HCT116 (cell line): ENCODE results near the gene NDUFS7. TPM values are rescaled to one million over a fixed set of nuclear protein-coding genes. Genes with fewer than 3 reads are reported as not detected.

Source experiments
- ATAC-seq: fragments of 200-7000 bp; cut with Tn5 transposase; 2 replicates; pipeline ENCODE4 v1.9.1; 2020; ENCODE audit warnings: mild to moderate bottlenecking, moderate library complexity
- BruUV-seq: library from RNA; stranded (reverse); fragments of 400-500 nt; replicated peaks from 2 replicates; lab custom pipeline; 2021; lab: Mats Ljungman, UMichigan
- CTCF ChIA-PET: fragments of 300-600 bp; sonication (Branson Sonifier 250); formaldehyde crosslinking; loops from one replicate; lab custom pipeline; 2021; ENCODE audit warnings: antibody characterized with exemption; lab: Charles Lee
- POLR2A ChIA-PET: fragments of 300-600, 350-600 bp; sonication (Branson Sonifier 250); formaldehyde crosslinking; loops from one replicate; lab custom pipeline; 2021; ENCODE audit warnings: antibody characterized with exemption; lab: Charles Lee
- RAD21 ChIA-PET, 2 experiments: fragments of 300-600 bp; sonication (Branson Sonifier 250); formaldehyde crosslinking; loops; one replicate each; lab custom pipeline; 2023; ENCODE audit warnings: low total read pairs in 2 of 2; ENCODE audit not compliant: uncharacterized antibody in 2 of 2, unreplicated experiment in 2 of 2, low non-redundant PET in 1 of 2; lab: Charles Lee
- DNase-seq: peaks from one replicate; pipeline ENCODE4 v3.0.0-alpha.2; 2010; ENCODE audit warnings: low read depth, low spot score
- H2AFZ ChIP-seq: fragments of 200-600 bp; shearing (Covaris generic), sonication (generic); 2 replicates; pipeline ENCODE4 v1.6.1; 2017; ENCODE audit warnings: low read depth, mixed run types, mixed read lengths, antibody characterized with exemption, low read length; ENCODE audit not compliant: poor library complexity, severe bottlenecking
- H3K27ac ChIP-seq: 2 replicates; pipeline ENCODE4 v1.5.1; 2012; ENCODE audit warnings: low read depth, low read length
- H3K27me3 ChIP-seq: fragments of 200-600 bp; sonication (generic); 2 replicates; pipeline ENCODE4 v1.6.1; 2016; ENCODE audit warnings: mixed run types, low read length, mixed read lengths; ENCODE audit not compliant: insufficient read depth
- H3K36me3 ChIP-seq, 2 experiments: fragments of 200-500 bp in 1 of 2; fragments of 200-600 bp in 1 of 2; sonication (Bioruptor generic) in 1 of 2; sonication (generic) in 1 of 2; 2 replicates each; pipeline versions ENCODE4 v1.5.1 to v1.6.1; 2014 to 2016; ENCODE audit warnings: low read length in 2 of 2, inconsistent platforms in 1 of 2, mixed read lengths in 1 of 2, mixed run types in 1 of 2; ENCODE audit not compliant: insufficient read depth in 2 of 2, control insufficient read depth in 1 of 2
- H3K4me1 ChIP-seq, 2 experiments: fragments of 200-600 bp in 1 of 2; sonication (generic) in 1 of 2; 2 replicates each; pipeline versions ENCODE4 v1.5.1 to v1.6.1; 2012 to 2017; ENCODE audit warnings: low read length in 2 of 2, inconsistent platforms in 1 of 2, mild to moderate bottlenecking in 1 of 2, mixed read lengths in 1 of 2, mixed run types in 1 of 2, moderate library complexity in 1 of 2; ENCODE audit not compliant: insufficient read depth in 2 of 2, control insufficient read depth in 1 of 2
- H3K4me2 ChIP-seq: fragments of 200-600 bp; sonication (generic); 2 replicates; pipeline ENCODE4 v1.6.1; 2017; ENCODE audit warnings: mixed run types, low read length, mixed read lengths
- H3K4me3 ChIP-seq, 2 experiments: fragments of 200-600 bp in 1 of 2; sonication (generic) in 1 of 2; replicated peaks in 1 of 2; 2 replicates each; pipeline ENCODE4 v1.5.1; 2011 to 2016; ENCODE audit warnings: low read length in 2 of 2, control low read depth in 1 of 2, low read depth in 1 of 2, mild to moderate bottlenecking in 1 of 2, mixed read lengths in 1 of 2, mixed run types in 1 of 2
- H3K79me2 ChIP-seq: fragments of 200-600 bp; sonication (generic); 2 replicates; pipeline ENCODE4 v1.6.1; 2017; ENCODE audit warnings: mild to moderate bottlenecking, mixed run types, low read length, moderate library complexity, mixed read lengths; ENCODE audit not compliant: insufficient read depth
- H3K9ac ChIP-seq: fragments of 200-600 bp; sonication (generic); 2 replicates; pipeline ENCODE4 v1.6.1; 2016; ENCODE audit warnings: low read length, mixed read lengths
- H3K9me2 ChIP-seq: fragments of 200-600 bp; sonication (generic), shearing (Covaris generic); 2 replicates; pipeline ENCODE4 v1.6.1; 2017; ENCODE audit warnings: mixed run types, mild to moderate bottlenecking, moderate library complexity; ENCODE audit not compliant: insufficient read depth
- H3K9me3 ChIP-seq, 2 experiments: fragments of 200-500 bp in 1 of 2; fragments of 200-600 bp in 1 of 2; sonication (Bioruptor generic) in 1 of 2; sonication (generic) in 1 of 2; 2 replicates each; pipeline ENCODE4 v1.6.1; 2014 to 2017; ENCODE audit warnings: low read length in 2 of 2, mixed read lengths in 2 of 2, inconsistent platforms in 1 of 2, low read depth in 1 of 2, mild to moderate bottlenecking in 1 of 2, mixed run types in 1 of 2, moderate library complexity in 1 of 2; ENCODE audit not compliant: control insufficient read depth in 1 of 2, insufficient read depth in 1 of 2
- H4K20me1 ChIP-seq: fragments of 200-600 bp; sonication (generic), shearing (Covaris generic); 2 replicates; pipeline ENCODE4 v1.6.1; 2017; ENCODE audit warnings: mixed run types, mild to moderate bottlenecking, moderate library complexity; ENCODE audit not compliant: insufficient read depth
- CBX3 ChIP-seq: IDR thresholded peaks from 2 replicates; pipeline ENCODE4 v1.6.1; 2012; ENCODE audit warnings: low read depth
- CEBPB ChIP-seq: IDR thresholded peaks from 2 replicates; pipeline ENCODE4 v1.6.1; 2012; ENCODE audit warnings: low read depth
- EZH2 ChIP-seq: fragments of 200-600 bp; sonication (generic); IDR thresholded peaks from 2 replicates; pipeline ENCODE4 v1.6.1; 2017; ENCODE audit warnings: antibody characterized with exemption, mixed run types
- EZH2phosphoT487 ChIP-seq: fragments of 200-600 bp; IDR thresholded peaks from 2 replicates; pipeline ENCODE4 v1.6.1; 2018; ENCODE audit warnings: antibody characterized with exemption, borderline replicate concordance
- FOSL1 ChIP-seq: IDR thresholded peaks from 2 replicates; pipeline ENCODE4 v1.6.1; 2012; ENCODE audit warnings: low read depth
- POLR2A ChIP-seq: IDR thresholded peaks from 2 replicates; pipeline ENCODE4 v1.7.0; 2011; ENCODE audit warnings: borderline replicate concordance; ENCODE audit not compliant: insufficient read depth, insufficient read length; ENCODE audit errors: extremely low read depth
- POLR2AphosphoS5 ChIP-seq: IDR thresholded peaks from 2 replicates; pipeline ENCODE4 v1.6.1; 2011; ENCODE audit warnings: mild to moderate bottlenecking, low read depth, low read length, moderate library complexity
- SIN3A ChIP-seq: IDR thresholded peaks from 2 replicates; pipeline ENCODE4 v1.6.1; 2012; ENCODE audit warnings: low read depth
- SRF ChIP-seq: IDR thresholded peaks from 2 replicates; pipeline ENCODE4 v1.6.1; 2012; ENCODE audit warnings: low read depth
- TCF7L2 ChIP-seq: IDR thresholded peaks from 2 replicates; pipeline ENCODE4 v1.7.0; 2011; ENCODE audit warnings: borderline replicate concordance, inconsistent platforms; ENCODE audit not compliant: insufficient read depth, insufficient read length; ENCODE audit errors: extremely low read depth
- YY1 ChIP-seq: IDR thresholded peaks from 2 replicates; pipeline ENCODE4 v1.6.1; 2011; ENCODE audit warnings: low read length, low read depth, moderate library complexity, mild to moderate bottlenecking; ENCODE audit not compliant: insufficient replicate concordance; ENCODE audit errors: extremely low read depth
- ZFX ChIP-seq: fragments of 450-650 bp; IDR thresholded peaks from 2 replicates; pipeline ENCODE4 v1.6.1; 2017
- intact Hi-C: fragments of 100-400 bp; cut with micrococcal nuclease; formaldehyde crosslinking; loops from 2 replicates; pipeline ENCODE4 v1.10.0; 2022
- total RNA-seq: library from RNA; stranded (reverse); gene quantifications from one replicate; pipeline ENCODE4 v1.2.1, GENCODE V29; 2021; ENCODE audit not compliant: unreplicated experiment
- TF ChIP-seq, protein P1 (sequence below): IDR thresholded peaks from 2 replicates; pipeline ENCODE4 v1.6.1; 2012
- TF ChIP-seq, protein P2 (sequence below): IDR thresholded peaks from 2 replicates; pipeline ENCODE4 v1.6.1; 2012
- TF ChIP-seq, protein P3 (sequence below): IDR thresholded peaks from 2 replicates; pipeline ENCODE4 v1.6.1; 2012; ENCODE audit warnings: low read depth

Gene NDUFS7
- total RNA-seq, 1 experiment from 2014 or later: 114 TPM

DNA sequence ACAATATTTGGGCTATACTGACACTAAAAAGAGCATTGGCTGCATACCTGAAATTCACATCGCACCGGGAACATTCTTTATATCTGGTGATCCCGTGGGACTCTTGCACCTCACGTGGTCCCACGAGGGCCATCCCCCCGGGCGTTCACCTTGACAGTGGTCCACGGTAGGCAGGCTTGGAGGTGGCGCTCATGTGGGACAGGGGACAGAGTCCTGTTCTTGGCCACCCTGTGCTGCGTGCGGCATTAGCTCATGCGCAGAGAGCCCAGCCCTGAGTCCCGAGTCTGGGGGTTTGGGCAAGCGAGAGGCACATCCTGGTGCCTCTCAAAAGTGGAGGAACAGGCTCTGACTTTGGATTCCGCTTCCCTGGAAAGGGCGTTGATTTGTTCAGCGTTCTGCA lies 10.1 kb downstream of the NDUFS7 start:
- Histone ChIP-seq H3K4me1 (peaks cover 2 to 18% of the 10 kb centered on the region in 2 experiments; a peak in 2 of 4 replicates), H3K9me2 (no peaks in the 10 kb centered on the region), H3K9ac (no peak overlapping the region), H3K9me3 (no peaks in the 10 kb centered on the region), H3K36me3 (peaks cover 2 to 11% of the 10 kb centered on the region in 2 experiments; a peak in 3 of 4 replicates), H3K4me2 (no peak overlapping the region), H2AFZ (no peak overlapping the region), H3K79me2 (no peaks in the 10 kb centered on the region), H3K4me3 (no peak overlapping the region), H3K27me3 (no peaks in the 10 kb centered on the region), H3K27ac (no peak overlapping the region), H4K20me1 (no peaks in the 10 kb centered on the region)
- TF ChIP-seq FOSL1 (no peak), EZH2 (no peak), EZH2phosphoT487 (no peak), POLR2A (no peak), CBX3 (no peak), SIN3A (no peak), ZFX (no peak), POLR2AphosphoS5 (no peak), CEBPB (no peak), SRF (no peak), TCF7L2 (no peak), YY1 (no peak)
- TF ChIP-seq, protein P1, sequence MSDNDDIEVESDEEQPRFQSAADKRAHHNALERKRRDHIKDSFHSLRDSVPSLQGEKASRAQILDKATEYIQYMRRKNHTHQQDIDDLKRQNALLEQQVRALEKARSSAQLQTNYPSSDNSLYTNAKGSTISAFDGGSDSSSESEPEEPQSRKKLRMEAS: no peak
- TF ChIP-seq, protein P2, sequence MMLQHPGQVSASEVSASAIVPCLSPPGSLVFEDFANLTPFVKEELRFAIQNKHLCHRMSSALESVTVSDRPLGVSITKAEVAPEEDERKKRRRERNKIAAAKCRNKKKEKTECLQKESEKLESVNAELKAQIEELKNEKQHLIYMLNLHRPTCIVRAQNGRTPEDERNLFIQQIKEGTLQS: no peak
- TF ChIP-seq, protein P3, sequence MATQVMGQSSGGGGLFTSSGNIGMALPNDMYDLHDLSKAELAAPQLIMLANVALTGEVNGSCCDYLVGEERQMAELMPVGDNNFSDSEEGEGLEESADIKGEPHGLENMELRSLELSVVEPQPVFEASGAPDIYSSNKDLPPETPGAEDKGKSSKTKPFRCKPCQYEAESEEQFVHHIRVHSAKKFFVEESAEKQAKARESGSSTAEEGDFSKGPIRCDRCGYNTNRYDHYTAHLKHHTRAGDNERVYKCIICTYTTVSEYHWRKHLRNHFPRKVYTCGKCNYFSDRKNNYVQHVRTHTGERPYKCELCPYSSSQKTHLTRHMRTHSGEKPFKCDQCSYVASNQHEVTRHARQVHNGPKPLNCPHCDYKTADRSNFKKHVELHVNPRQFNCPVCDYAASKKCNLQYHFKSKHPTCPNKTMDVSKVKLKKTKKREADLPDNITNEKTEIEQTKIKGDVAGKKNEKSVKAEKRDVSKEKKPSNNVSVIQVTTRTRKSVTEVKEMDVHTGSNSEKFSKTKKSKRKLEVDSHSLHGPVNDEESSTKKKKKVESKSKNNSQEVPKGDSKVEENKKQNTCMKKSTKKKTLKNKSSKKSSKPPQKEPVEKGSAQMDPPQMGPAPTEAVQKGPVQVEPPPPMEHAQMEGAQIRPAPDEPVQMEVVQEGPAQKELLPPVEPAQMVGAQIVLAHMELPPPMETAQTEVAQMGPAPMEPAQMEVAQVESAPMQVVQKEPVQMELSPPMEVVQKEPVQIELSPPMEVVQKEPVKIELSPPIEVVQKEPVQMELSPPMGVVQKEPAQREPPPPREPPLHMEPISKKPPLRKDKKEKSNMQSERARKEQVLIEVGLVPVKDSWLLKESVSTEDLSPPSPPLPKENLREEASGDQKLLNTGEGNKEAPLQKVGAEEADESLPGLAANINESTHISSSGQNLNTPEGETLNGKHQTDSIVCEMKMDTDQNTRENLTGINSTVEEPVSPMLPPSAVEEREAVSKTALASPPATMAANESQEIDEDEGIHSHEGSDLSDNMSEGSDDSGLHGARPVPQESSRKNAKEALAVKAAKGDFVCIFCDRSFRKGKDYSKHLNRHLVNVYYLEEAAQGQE: no peak
- ChIA-PET RAD21 (interaction anchor here in 1 of 2 experiments (0.7 kb wide), 1 partner anchor 114 kb away, joined by 3 read pairs; no protein-coding TSS in a partner anchor), CTCF (no interaction called here), POLR2A (no interaction called here)
- no TSS peak for BruUV-seq
- intact Hi-C loops: no loop called here
- DNase-seq (no peak), ATAC-seq (no peak)
